GM19372 (cell line): ENCODE measurements around the gene CRELD2.
"Not testable (repeated sequence)": the region's sequence is repeated elsewhere in the genome, so short reads cannot be mapped to it uniquely, and the experiment has no call there.

Experiments
- ATAC-seq: cut with Tn5 transposase; IDR thresholded peaks from one replicate; pipeline ENCODE4 v1.9.1; 2021; ENCODE audit warnings: mild to moderate bottlenecking, low read depth, moderate library complexity; ENCODE audit not compliant: unreplicated experiment

Gene CRELD2

GRCh38 chr22:49942565-49943404 lies 24.4 kb downstream of the CRELD2 start:
- no peak for ATAC-seq

- no peak for ATAC-seq
Observed at GRCh38 chr22:49943405-49943765, 25.0 kb downstream of the CRELD2 start.

- ATAC-seq = no peak
Observed at GRCh38 chr22:49943771-49944398, 25.5 kb downstream of the CRELD2 start.

- ATAC-seq = no peak
Observed at GRCh38 chr22:49944399-49944891, 26.0 kb downstream of the CRELD2 start.

GRCh38 chr22:49945042-49945794 lies 26.8 kb downstream of the CRELD2 start:
- ATAC-seq = not testable (repeated sequence)

GRCh38 chr22:49946612-49947295 lies 28.3 kb downstream of the CRELD2 start:
- no peak for ATAC-seq

- no peak for ATAC-seq
Observed at GRCh38 chr22:49947296-49947622, 28.8 kb downstream of the CRELD2 start.

GRCh38 chr22:49948116-49948957 lies 29.9 kb downstream of the CRELD2 start:
- no peak for ATAC-seq

GRCh38 chr22:49948958-49949913 lies 30.8 kb downstream of the CRELD2 start:
- no peak for ATAC-seq

- ATAC-seq = no peak
Observed at GRCh38 chr22:49949914-49950292, 31.5 kb downstream of the CRELD2 start.

GRCh38 chr22:49950396-49950994 lies 32.1 kb downstream of the CRELD2 start:
- ATAC-seq = no peak

- no peak for ATAC-seq
Observed at GRCh38 chr22:49951000-49951677, 32.7 kb downstream of the CRELD2 start.

GRCh38 chr22:49951678-49951985 lies 33.2 kb downstream of the CRELD2 start:
- ATAC-seq = no peak

GRCh38 chr22:49951986-49952896 lies 33.8 kb downstream of the CRELD2 start:
- ATAC-seq = no peak

- ATAC-seq = no peak
Observed at GRCh38 chr22:49953027-49953679, 34.7 kb downstream of the CRELD2 start.

- ATAC-seq = no peak
Observed at GRCh38 chr22:49953680-49954344, 35.4 kb downstream of the CRELD2 start.
